ENCODE results near the gene TMC1.
"Not testable (repeated sequence)": the region's sequence is repeated elsewhere in the genome, so short reads cannot be mapped to it uniquely, and the experiment has no call there.

The TMC1 gene

GRCh38 chr9:72855321-72855720 is 333.9 kb downstream of the TMC1 start:
- TF ChIP-seq CTCF (IDR thresholded peaks at IDR 0.05; ENCODE audit: low read depth, low read length) = no peak
- DNase-seq (ENCODE audit: extremely low read depth, low read depth) = no peak

GRCh38 chr9:72855890-72856523 is 334.6 kb downstream of the TMC1 start:
- DNase-seq (ENCODE audit: extremely low read depth, low read depth) = no peak
- TF ChIP-seq CTCF (IDR thresholded peaks at IDR 0.05; ENCODE audit: low read depth, low read length) = no peak

GRCh38 chr9:72856972-72857623 is 335.7 kb downstream of the TMC1 start:
- peak; percentile 31 for DNase-seq (ENCODE audit: extremely low read depth, low read depth)
- peak; percentile 82 for TF ChIP-seq CTCF (IDR thresholded peaks at IDR 0.05; ENCODE audit: low read depth, low read length)

GRCh38 chr9:72857624-72857996 is 336.2 kb downstream of the TMC1 start:
- DNase-seq (ENCODE audit: extremely low read depth, low read depth) = no peak

GRCh38 chr9:72858089-72858912 is 336.9 kb downstream of the TMC1 start:
- TF ChIP-seq CTCF (IDR thresholded peaks at IDR 0.05; ENCODE audit: low read depth, low read length) = no peak
- DNase-seq (ENCODE audit: extremely low read depth, low read depth) = no peak

More at GRCh38 chr9:72857624-72857996, 336.2 kb downstream of the TMC1 start:
- TF ChIP-seq CTCF (IDR thresholded peaks at IDR 0.05; ENCODE audit: low read depth, low read length) = no peak

- not testable (repeated sequence) for DNase-seq (ENCODE audit: extremely low read depth, low read depth)
Observed at GRCh38 chr9:72862788-72863187, 341.4 kb downstream of the TMC1 start.

- TF ChIP-seq CTCF (IDR thresholded peaks at IDR 0.05; ENCODE audit: low read depth, low read length) = no peak
- DNase-seq (ENCODE audit: extremely low read depth, low read depth) = no peak
Observed at GRCh38 chr9:72863456-72864094, 342.2 kb downstream of the TMC1 start.

Measured in AG09319 (cell line).